K562 (cell line): ENCODE results near the gene OLFML2B. TPM values are rescaled to one million over a fixed set of nuclear protein-coding genes. Genes with fewer than 3 reads are reported as not detected.

Experiments
- ATAC-seq: fragments of 200-7000 bp; cut with Tn5 transposase; 3 replicates; pipeline ENCODE4 v1.9.1; 2020; ENCODE audit warnings: moderate library complexity
- BruUV-seq: library from RNA; stranded (reverse); fragments of 400-500 nt; replicated peaks from 2 replicates; lab custom pipeline; 2021; lab: Mats Ljungman, UMichigan
- CTCF ChIA-PET: fragments of 300-600 bp; formaldehyde crosslinking; extraction: SDS; loops from one replicate; lab custom pipeline; 2021; ENCODE audit warnings: low intra/inter-chr PET ratio; lab: Yijun Ruan, JAX
- POLR2A ChIA-PET: fragments of 300-600, 350-650 bp; sonication (Branson Sonifier 250); formaldehyde crosslinking; extraction: SDS; loops from one replicate; lab custom pipeline; 2021; ENCODE audit warnings: antibody characterized with exemption, inconsistent platforms; lab: Yijun Ruan, JAX
- DNase-seq, 4 experiments: peaks; one replicate each; pipeline versions ENCODE4 v3.0.0 to v3.0.0-alpha.2; 2011 to 2018; ENCODE audit warnings: low spot score in 3 of 4, mixed read lengths in 3 of 4; ENCODE audit errors: extremely low read depth in 1 of 4
- FAIRE-seq: peaks from 2 replicates; lab custom pipeline; 2011; peaks lifted over from hg19 to GRCh38; lab: Jason Lieb, UNC
- H2AFZ ChIP-seq: 2 replicates; pipeline ENCODE4 v1.6.0; 2011; ENCODE audit warnings: low read depth, low read length, control low read depth, inconsistent platforms
- H3K27ac ChIP-seq: fragments of 200-600 bp; 3 replicates; pipeline ENCODE4 v1.8.0; 2011; ENCODE audit warnings: low read depth, mild to moderate bottlenecking, control low read depth, inconsistent platforms, low read length, moderate library complexity, mixed read lengths; ENCODE audit errors: extremely low read depth
- H3K27me3 ChIP-seq, 2 experiments: fragments of 300-600 bp in 1 of 2; 2 replicates in 1 of 2; 3 replicates in 1 of 2; pipeline versions ENCODE4 v1.6.0 to v1.8.0; 2011; ENCODE audit warnings: inconsistent platforms in 2 of 2, low read length in 2 of 2, mild to moderate bottlenecking in 1 of 2, mixed read lengths in 1 of 2, moderate library complexity in 1 of 2; ENCODE audit not compliant: control insufficient read depth in 2 of 2, insufficient read depth in 2 of 2
- H3K36me3 ChIP-seq: fragments of 300-600 bp; 3 replicates; pipeline ENCODE4 v1.8.0; 2011; ENCODE audit warnings: mild to moderate bottlenecking, low read length, inconsistent platforms; ENCODE audit not compliant: control insufficient read depth, insufficient read depth
- H3K4me1 ChIP-seq, 2 experiments: fragments of 200-600 bp in 1 of 2; replicated peaks in 1 of 2; 2 replicates in 1 of 2; 3 replicates in 1 of 2; pipeline versions ENCODE4 v1.5.1 to v1.8.0; 2011; ENCODE audit warnings: inconsistent platforms in 2 of 2, low read length in 2 of 2, mild to moderate bottlenecking in 1 of 2, mixed read lengths in 1 of 2, moderate library complexity in 1 of 2; ENCODE audit not compliant: control insufficient read depth in 2 of 2, insufficient read depth in 2 of 2
- H3K4me2 ChIP-seq: 2 replicates; pipeline ENCODE4 v1.6.1; 2011; ENCODE audit warnings: low read length, control low read depth, inconsistent platforms, mixed read lengths; ENCODE audit not compliant: insufficient read depth
- H3K4me3 ChIP-seq: fragments of 200-600 bp; sonication (generic), shearing (Covaris generic); 2 replicates; pipeline ENCODE4 v1.5.1; 2016; ENCODE audit warnings: control low read depth, inconsistent platforms
- H3K79me2 ChIP-seq: fragments of 200-600 bp; 3 replicates; pipeline ENCODE4 v1.8.0; 2011; ENCODE audit warnings: low read length, inconsistent platforms; ENCODE audit not compliant: control insufficient read depth, insufficient read depth
- H3K9ac ChIP-seq, 2 experiments: 2 replicates each; pipeline versions ENCODE4 v1.6.0 to v1.6.1; 2011; ENCODE audit warnings: low read depth in 2 of 2, low read length in 2 of 2, control low read depth in 1 of 2, inconsistent platforms in 1 of 2, mild to moderate bottlenecking in 1 of 2, mixed read lengths in 1 of 2; ENCODE audit not compliant: insufficient read depth in 1 of 2
- H3K9me1 ChIP-seq: one replicate; pipeline ENCODE4 v1.6.0; 2011; ENCODE audit warnings: inconsistent platforms, mild to moderate bottlenecking, low read length, moderate library complexity; ENCODE audit not compliant: control insufficient read depth, insufficient read depth
- H3K9me3 ChIP-seq: replicated peaks from 2 replicates; pipeline ENCODE4 v1.5.1; 2011; ENCODE audit warnings: low read depth, low read length, inconsistent platforms; ENCODE audit not compliant: control insufficient read depth, insufficient read depth
- H4K20me1 ChIP-seq: replicated peaks from 2 replicates; pipeline ENCODE4 v1.6.1; 2011; ENCODE audit warnings: low read length, inconsistent platforms, mixed read lengths; ENCODE audit not compliant: control insufficient read depth, insufficient read depth
- EP400 ChIP-seq: fragments of 450-650 bp; IDR thresholded peaks from 2 replicates; pipeline ENCODE4 v1.6.1; 2017; ENCODE audit warnings: antibody characterized with exemption, mild to moderate bottlenecking, moderate library complexity
- ESRRB ChIP-seq: fragments of 250-450 bp; sonication (Bioruptor Pico); IDR thresholded peaks from 2 replicates; pipeline ENCODE4 v1.5.0; 2020; ENCODE audit warnings: mild to moderate bottlenecking, moderate library complexity, borderline replicate concordance
- ETV6 ChIP-seq, 3 experiments: fragments of 150-350 bp in 1 of 3; sonication (generic) in 1 of 3; formaldehyde crosslinking in 1 of 3; IDR thresholded peaks; 2 replicates each; pipeline versions ENCODE4 v1.6.1 to v1.8.0; 2014 to 2022; ENCODE audit warnings: borderline replicate concordance in 2 of 3, low read depth in 2 of 3, antibody characterized with exemption in 1 of 3, low read length in 1 of 3, mild to moderate bottlenecking in 1 of 3, missing genetic modification reagents in 1 of 3
- KAT7 ChIP-seq: sonication (generic); formaldehyde crosslinking; IDR thresholded peaks from 2 replicates; pipeline ENCODE4 v1.8.0; 2022; ENCODE audit warnings: missing genetic modification reagents, mild to moderate bottlenecking, borderline replicate concordance
- MTF1 ChIP-seq: fragments of 250-450 bp; sonication (Bioruptor Pico); IDR thresholded peaks from 2 replicates; pipeline ENCODE4 v1.9.0; 2021; ENCODE audit warnings: moderate library complexity, mild to moderate bottlenecking, inconsistent platforms, borderline replicate concordance
- NCOA1 ChIP-seq: fragments of 450-650 bp; IDR thresholded peaks from 2 replicates; pipeline ENCODE4 v1.6.1; 2016; ENCODE audit warnings: low read depth
- PHB2 ChIP-seq: fragments of 450-650 bp; IDR thresholded peaks from 2 replicates; pipeline ENCODE4 v1.6.1; 2017; ENCODE audit warnings: low read depth
- SIN3B ChIP-seq: fragments of 450-650 bp; IDR thresholded peaks from 2 replicates; pipeline ENCODE4 v1.6.1; 2017; ENCODE audit warnings: low read depth, mild to moderate bottlenecking, moderate library complexity
- SP1 ChIP-seq: sonication (generic); formaldehyde crosslinking; IDR thresholded peaks from 2 replicates; pipeline ENCODE4 v1.8.1; 2022; ENCODE audit warnings: mild to moderate bottlenecking, missing genetic modification reagents
- ZBTB8A ChIP-seq: fragments of 450-650 bp; IDR thresholded peaks from 2 replicates; pipeline ENCODE4 v1.6.1; 2018; ENCODE audit warnings: mild to moderate bottlenecking, moderate library complexity; ENCODE audit not compliant: partially characterized antibody
- WGBS: fragments of 100-300 bp; shearing (Covaris generic); methylation state at CpG from one replicate; pipeline ENCODE4 v1.1.6; 2016; ENCODE audit warnings: low coverage, mixed read lengths; ENCODE audit not compliant: insufficient coverage; ENCODE audit errors: missing lambda C conversion rate; 5-methylcytosine and 5-hydroxymethylcytosine counted together
- in situ Hi-C: fragments of 300-500 bp; cut with MboI; formaldehyde crosslinking; loops from 4 replicates; pipeline ENCODE4 v1.15.0; 2018; ENCODE audit warnings: inconsistent platforms, mixed read lengths
- intact Hi-C: fragments of 100-400 bp; cut with micrococcal nuclease; formaldehyde crosslinking; loops from 2 replicates; pipeline ENCODE4 v1.14.2; 2022
- polyA plus RNA-seq, 8 experiments: library from polyadenylated mRNA; depleted of rRNA in 4 of 8; stranded (reverse) in 5 of 8; unstranded in 3 of 8; fragments of >200 nt; fragmentation: Nextera tagmentation in 2 of 8; fragmentation: Illumina TruSeq in 1 of 8; extraction: Ambion mirVana in 2 of 8; extraction: Trizol in 1 of 8; gene quantifications; 2 replicates each; pipeline versions ENCODE4 v1.2.1 to v1.2.3, GENCODE V29; 2011 to 2014; ENCODE audit warnings: inconsistent platforms in 1 of 8, missing spikeins in 1 of 8
- total RNA-seq, 7 experiments: library from RNA; depleted of rRNA in 6 of 7; stranded (reverse); fragments of >200 nt in 6 of 7; fragmentation: Illumina TruSeq in 2 of 7; extraction: Trizol in 2 of 7; gene quantifications; 2 replicates each; pipeline versions ENCODE4 v1.2.1 to v1.2.3, GENCODE V29; 2011 to 2021; ENCODE audit warnings: low replicate concordance in 1 of 7
- TF ChIP-seq, protein P1 (sequence below), 2 experiments: fragments of 150-350 bp in 1 of 2; IDR thresholded peaks; 2 replicates each; pipeline ENCODE4 v1.6.1; 2012 to 2016; ENCODE audit warnings: low read depth in 2 of 2, low read length in 2 of 2, mild to moderate bottlenecking in 1 of 2, moderate library complexity in 1 of 2
- TF ChIP-seq, protein P2 (sequence below): fragments of 250-450 bp; sonication (Bioruptor Pico); IDR thresholded peaks from 2 replicates; pipeline ENCODE4 v1.9.0; 2021; ENCODE audit warnings: mild to moderate bottlenecking
- TF ChIP-seq, protein P3 (sequence below): sonication (generic); formaldehyde crosslinking; IDR thresholded peaks from 2 replicates; pipeline ENCODE4 v1.8.0; 2022; ENCODE audit warnings: missing genetic modification reagents, mild to moderate bottlenecking, borderline replicate concordance
- TF ChIP-seq, protein P4 (sequence below): fragments of 450-650 bp; IDR thresholded peaks from 2 replicates; pipeline ENCODE4 v1.6.1; 2014; ENCODE audit warnings: low read depth, mild to moderate bottlenecking, moderate library complexity, borderline replicate concordance
- TF ChIP-seq, protein P5 (sequence below): IDR thresholded peaks from 3 replicates; pipeline ENCODE4 v1.6.1; 2011; ENCODE audit warnings: borderline replicate concordance, mild to moderate bottlenecking; ENCODE audit not compliant: insufficient read length, insufficient read depth

The OLFML2B gene
- total and polyA plus RNA-seq, 9 of the 15 experiments (the other 6 are each of a cell fraction or from before 2014, with no cell fraction given): not detected

DNA sequence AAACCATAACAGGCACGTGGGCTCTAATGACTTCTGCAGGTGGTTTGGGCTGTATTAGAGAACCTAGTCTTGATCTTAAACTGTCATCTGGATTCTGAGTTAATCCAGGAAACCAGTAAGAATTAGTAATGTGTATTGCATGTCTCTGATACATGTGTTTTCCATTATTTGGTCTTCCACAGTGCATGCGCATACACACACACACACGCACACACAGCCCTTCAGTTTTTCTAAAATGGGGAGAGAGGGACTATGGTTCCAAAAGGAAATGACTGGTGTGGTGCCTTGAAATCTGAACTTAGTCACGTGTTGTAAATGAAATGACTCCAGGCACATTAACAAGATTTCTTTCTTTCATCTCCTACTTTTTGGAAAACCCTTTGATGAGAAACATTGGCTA is 67.6 kb downstream of the OLFML2B start:
- no peak for ATAC-seq
- Histone ChIP-seq H3K9me1 (no peaks in the 10 kb centered on the region), H4K20me1 (no peaks in the 10 kb centered on the region), H3K27ac (no peak overlapping the region), H3K79me2 (no peaks in the 10 kb centered on the region), H3K9ac (no peak overlapping the region), H3K27me3 (no peaks in the 10 kb centered on the region), H3K4me1 (peaks cover 4 to 21% of the 10 kb centered on the region in 2 experiments; a peak in 4 of 5 replicates), H3K4me3 (no peak overlapping the region), H3K9me3 (no peaks in the 10 kb centered on the region), H2AFZ (no peak overlapping the region), H3K4me2 (no peak overlapping the region), H3K36me3 (peaks cover 22% of the 10 kb centered on the region)
- no peak for DNase-seq
- in situ Hi-C loops: no loop called here
- CTCF ChIA-PET: no interaction called here
- BruUV-seq: no TSS peak
- intact Hi-C loops: no loop called here
- POLR2A ChIA-PET: no interaction called here
- no peak for FAIRE-seq
- WGBS: 72% methylated on average over 4 of the region's 4 CpGs
- TF ChIP-seq, protein P1, sequence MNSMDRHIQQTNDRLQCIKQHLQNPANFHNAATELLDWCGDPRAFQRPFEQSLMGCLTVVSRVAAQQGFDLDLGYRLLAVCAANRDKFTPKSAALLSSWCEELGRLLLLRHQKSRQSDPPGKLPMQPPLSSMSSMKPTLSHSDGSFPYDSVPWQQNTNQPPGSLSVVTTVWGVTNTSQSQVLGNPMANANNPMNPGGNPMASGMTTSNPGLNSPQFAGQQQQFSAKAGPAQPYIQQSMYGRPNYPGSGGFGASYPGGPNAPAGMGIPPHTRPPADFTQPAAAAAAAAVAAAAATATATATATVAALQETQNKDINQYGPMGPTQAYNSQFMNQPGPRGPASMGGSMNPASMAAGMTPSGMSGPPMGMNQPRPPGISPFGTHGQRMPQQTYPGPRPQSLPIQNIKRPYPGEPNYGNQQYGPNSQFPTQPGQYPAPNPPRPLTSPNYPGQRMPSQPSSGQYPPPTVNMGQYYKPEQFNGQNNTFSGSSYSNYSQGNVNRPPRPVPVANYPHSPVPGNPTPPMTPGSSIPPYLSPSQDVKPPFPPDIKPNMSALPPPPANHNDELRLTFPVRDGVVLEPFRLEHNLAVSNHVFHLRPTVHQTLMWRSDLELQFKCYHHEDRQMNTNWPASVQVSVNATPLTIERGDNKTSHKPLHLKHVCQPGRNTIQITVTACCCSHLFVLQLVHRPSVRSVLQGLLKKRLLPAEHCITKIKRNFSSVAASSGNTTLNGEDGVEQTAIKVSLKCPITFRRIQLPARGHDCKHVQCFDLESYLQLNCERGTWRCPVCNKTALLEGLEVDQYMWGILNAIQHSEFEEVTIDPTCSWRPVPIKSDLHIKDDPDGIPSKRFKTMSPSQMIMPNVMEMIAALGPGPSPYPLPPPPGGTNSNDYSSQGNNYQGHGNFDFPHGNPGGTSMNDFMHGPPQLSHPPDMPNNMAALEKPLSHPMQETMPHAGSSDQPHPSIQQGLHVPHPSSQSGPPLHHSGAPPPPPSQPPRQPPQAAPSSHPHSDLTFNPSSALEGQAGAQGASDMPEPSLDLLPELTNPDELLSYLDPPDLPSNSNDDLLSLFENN (IDR thresholded peaks at IDR 0.05; ENCODE audit: low read depth in 2 of 2, low read length in 2 of 2): no peak
- TF ChIP-seq SIN3B (no peak), ZBTB8A (no peak), NCOA1 (no peak), MTF1 (no peak), PHB2 (no peak), ESRRB (CRISPR knock-in tag) (no peak), SP1 (CRISPR knock-in tag) (no peak), KAT7 (CRISPR knock-in tag) (no peak), ETV6 (IDR thresholded peaks at IDR 0.05; ENCODE audit: borderline replicate concordance in 1 of 2, low read depth in 2 of 2, low read length in 1 of 2) (no peak), ETV6 (CRISPR knock-in tag; IDR thresholded peaks at IDR 0.05; ENCODE audit: borderline replicate concordance) (no peak), EP400 (no peak)
- TF ChIP-seq, protein P2, sequence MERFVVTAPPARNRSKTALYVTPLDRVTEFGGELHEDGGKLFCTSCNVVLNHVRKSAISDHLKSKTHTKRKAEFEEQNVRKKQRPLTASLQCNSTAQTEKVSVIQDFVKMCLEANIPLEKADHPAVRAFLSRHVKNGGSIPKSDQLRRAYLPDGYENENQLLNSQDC (CRISPR knock-in tag): no peak
- TF ChIP-seq, protein P3, sequence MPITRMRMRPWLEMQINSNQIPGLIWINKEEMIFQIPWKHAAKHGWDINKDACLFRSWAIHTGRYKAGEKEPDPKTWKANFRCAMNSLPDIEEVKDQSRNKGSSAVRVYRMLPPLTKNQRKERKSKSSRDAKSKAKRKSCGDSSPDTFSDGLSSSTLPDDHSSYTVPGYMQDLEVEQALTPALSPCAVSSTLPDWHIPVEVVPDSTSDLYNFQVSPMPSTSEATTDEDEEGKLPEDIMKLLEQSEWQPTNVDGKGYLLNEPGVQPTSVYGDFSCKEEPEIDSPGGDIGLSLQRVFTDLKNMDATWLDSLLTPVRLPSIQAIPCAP: no peak
- TF ChIP-seq, protein P4, sequence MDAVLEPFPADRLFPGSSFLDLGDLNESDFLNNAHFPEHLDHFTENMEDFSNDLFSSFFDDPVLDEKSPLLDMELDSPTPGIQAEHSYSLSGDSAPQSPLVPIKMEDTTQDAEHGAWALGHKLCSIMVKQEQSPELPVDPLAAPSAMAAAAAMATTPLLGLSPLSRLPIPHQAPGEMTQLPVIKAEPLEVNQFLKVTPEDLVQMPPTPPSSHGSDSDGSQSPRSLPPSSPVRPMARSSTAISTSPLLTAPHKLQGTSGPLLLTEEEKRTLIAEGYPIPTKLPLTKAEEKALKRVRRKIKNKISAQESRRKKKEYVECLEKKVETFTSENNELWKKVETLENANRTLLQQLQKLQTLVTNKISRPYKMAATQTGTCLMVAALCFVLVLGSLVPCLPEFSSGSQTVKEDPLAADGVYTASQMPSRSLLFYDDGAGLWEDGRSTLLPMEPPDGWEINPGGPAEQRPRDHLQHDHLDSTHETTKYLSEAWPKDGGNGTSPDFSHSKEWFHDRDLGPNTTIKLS: no peak
- TF ChIP-seq, protein P5, sequence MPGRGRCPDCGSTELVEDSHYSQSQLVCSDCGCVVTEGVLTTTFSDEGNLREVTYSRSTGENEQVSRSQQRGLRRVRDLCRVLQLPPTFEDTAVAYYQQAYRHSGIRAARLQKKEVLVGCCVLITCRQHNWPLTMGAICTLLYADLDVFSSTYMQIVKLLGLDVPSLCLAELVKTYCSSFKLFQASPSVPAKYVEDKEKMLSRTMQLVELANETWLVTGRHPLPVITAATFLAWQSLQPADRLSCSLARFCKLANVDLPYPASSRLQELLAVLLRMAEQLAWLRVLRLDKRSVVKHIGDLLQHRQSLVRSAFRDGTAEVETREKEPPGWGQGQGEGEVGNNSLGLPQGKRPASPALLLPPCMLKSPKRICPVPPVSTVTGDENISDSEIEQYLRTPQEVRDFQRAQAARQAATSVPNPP: no peak
